ENCODE data around the gene SLC5A6.

The SLC5A6 gene

GRCh38 chr2:27174638-27175037 is 37.4 kb downstream of the SLC5A6 start:
- DNase-seq (ENCODE audit: low read depth): no peak

- no peak for DNase-seq (ENCODE audit: low read depth)
Measured at GRCh38 chr2:27171351-27171848, 40.7 kb downstream of the SLC5A6 start.

DNA sequence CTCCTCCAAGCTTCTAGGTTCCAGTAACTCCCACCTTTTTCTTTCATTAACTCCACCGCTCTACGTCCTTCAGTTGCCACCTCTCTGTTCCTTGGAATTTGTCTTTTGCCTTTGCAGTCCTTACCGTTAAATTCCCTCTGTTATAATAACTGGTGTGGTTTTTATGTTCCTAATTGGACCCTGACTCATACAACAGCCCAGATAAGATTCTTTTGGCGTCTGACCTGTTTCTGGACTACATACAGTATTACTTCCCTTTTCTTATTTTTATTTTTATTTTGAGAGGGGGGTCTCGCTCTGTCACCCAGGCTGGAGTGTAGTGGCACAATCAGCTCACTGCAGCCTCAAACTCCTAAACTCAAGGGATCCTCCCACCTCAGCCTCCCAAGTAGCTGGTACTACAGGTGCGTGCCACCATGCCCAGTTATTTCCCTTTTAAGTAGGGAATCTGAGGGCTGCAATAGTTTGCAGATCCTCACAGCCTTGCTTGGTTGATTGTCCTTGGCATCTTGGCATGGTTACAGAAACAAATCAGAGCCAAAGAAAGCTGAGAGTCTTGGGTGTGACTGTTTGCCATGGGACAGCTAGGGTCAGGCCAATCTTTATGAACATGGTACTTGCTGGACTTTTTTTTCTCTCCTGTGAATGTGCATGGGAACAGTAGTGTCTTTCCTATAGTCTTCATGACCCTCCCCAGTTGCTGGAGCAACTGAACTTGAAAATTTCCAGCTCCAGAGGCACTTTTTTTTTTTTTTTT is 41.3 kb downstream of the SLC5A6 start:
- no peak for DNase-seq (ENCODE audit: low read depth)

DNA sequence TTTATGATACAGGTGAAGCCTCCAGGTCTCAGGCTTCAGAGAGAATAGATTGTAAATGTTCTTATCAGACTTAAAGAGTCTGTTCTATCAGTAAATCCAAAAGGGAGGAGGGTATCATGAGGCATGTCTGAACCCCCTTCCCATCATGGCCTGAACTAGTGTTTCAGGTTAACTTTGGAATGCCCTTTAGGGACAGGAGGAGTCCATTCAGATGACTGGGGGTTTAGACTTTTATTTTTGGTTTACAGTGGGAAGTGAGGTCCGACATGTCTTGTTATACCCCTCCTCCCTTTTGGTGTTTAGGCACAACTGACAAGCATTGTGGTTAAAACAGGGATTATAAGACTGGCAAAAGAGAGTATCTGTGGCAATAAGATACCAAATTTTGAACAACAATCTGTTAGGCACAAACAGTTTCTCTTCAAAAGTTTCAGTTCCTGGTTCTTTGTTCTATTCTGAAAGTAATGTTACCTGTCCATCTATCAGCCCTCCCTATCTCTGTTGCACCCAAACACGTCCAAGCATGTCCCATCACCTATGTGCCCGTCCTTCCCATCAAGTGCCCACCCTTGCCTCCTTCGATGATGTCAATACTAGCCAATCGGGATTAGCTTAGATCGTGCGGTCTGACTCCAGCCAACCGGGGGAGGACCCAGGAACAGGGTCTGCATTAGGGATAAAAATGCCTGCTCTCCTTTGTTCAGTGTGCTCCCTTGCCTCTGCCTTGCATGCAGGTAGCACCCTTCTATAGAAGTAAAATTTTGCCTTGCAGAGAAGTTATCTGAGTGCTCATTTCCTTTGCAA is 46.9 kb downstream of the SLC5A6 start:
- DNase-seq (ENCODE audit: low read depth): no peak

- DNase-seq (ENCODE audit: low read depth): no peak
Measured at GRCh38 chr2:27162151-27163121, 49.6 kb downstream of the SLC5A6 start.

DNA sequence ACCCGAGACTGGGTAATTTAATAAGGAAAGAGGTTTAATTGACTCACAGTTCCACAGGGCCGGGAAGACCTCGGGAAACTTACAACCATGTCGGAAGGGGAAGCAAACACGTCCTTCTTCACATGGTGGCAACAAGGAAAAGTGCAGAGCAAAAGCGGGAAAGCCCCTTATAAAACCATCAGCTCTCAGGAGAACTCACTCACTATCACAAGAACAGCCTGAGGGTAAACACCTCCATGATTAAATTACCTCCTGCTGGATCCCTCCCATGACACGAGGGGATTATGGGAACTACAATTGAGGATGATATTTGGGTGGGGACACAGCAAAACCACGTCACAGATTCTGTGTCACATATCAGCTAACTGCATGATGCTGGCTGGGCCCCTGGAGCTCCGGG is 51.9 kb downstream of the SLC5A6 start:
- DNase-seq (ENCODE audit: low read depth): no peak

DNA sequence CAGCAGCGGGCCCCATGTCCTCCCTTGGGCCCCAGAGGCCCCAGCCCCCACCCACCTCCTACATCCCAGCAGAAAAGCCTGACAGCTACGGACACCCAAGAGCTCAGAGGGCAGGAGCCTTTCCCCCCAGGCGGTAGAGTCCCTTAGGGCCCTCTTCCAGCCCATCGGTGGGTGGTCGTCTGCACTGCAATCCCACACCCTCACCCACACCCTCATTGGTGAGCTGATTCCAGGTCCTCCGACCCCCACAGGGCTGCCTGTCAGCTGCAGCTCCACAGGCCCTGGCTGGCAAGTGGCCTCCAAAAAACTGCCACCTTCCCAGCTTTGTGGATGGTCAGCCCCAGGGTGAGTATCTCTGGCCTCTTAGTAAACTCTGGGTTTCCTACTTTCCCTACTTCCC is 52.8 kb downstream of the SLC5A6 start:
- no peak for DNase-seq (ENCODE audit: low read depth)

DNA sequence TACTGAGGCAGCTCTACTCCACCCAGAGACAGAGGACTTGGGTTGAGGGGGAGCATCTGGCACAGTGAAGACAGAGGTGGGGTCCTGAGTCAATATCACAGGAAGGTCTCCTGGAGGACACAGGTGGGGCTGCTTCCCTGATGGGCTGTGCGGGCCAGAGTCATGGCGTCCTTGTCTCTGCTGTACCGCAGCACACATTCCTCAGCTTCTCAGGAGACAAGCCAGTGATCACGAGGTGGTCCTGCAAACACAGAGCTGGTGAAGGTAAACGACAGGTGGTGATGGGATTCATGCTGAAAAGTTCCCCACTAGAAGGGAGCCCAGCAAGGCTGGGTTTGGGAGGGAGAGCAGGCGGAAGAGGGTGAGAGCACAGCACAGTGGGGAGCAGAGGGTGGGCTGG is 53.6 kb downstream of the SLC5A6 start:
- DNase-seq (ENCODE audit: low read depth): no peak

GRCh38 chr2:27155069-27155520 is 57.0 kb downstream of the SLC5A6 start:
- no peak for DNase-seq (ENCODE audit: low read depth)

GRCh38 chr2:27154488-27154887 is 57.6 kb downstream of the SLC5A6 start:
- no peak for DNase-seq (ENCODE audit: low read depth)

- DNase-seq (ENCODE audit: low read depth): no peak
Measured at GRCh38 chr2:27152796-27153464, 59.1 kb downstream of the SLC5A6 start.

DNA sequence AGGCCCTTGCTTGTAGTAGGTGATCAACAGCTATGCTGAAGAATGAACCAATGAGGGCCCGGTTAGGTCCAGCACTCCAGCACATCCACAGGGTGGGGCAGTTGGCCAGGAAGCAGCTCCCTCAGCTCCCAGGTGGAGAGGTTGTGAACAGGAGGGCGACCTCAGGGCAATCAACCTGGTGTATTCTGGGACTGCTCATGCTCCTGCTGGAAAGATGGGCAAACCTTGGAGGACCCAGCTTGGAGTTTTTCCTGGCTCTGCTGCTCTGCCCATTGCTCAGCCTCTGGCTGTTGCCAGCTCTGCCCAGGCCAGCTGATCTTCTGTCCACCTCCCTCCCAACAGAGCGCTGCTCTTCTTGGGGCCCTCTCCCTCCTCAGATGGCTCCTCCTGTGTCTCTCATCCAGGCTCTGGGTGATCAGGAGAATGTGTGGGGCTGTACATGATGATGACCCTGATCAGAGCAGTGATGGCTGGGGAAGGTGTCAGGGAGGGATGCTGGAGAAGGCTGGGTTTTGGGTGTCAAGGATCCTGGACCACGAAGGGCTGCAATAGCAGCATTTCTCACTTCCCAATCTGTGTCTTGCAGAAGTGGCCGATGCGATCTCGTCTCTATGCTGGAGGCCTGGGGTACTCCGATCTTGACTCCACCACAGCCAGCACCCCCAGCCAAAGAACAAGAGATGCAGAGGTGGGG is 59.8 kb downstream of the SLC5A6 start:
- DNase-seq (ENCODE audit: low read depth): no peak

DNA sequence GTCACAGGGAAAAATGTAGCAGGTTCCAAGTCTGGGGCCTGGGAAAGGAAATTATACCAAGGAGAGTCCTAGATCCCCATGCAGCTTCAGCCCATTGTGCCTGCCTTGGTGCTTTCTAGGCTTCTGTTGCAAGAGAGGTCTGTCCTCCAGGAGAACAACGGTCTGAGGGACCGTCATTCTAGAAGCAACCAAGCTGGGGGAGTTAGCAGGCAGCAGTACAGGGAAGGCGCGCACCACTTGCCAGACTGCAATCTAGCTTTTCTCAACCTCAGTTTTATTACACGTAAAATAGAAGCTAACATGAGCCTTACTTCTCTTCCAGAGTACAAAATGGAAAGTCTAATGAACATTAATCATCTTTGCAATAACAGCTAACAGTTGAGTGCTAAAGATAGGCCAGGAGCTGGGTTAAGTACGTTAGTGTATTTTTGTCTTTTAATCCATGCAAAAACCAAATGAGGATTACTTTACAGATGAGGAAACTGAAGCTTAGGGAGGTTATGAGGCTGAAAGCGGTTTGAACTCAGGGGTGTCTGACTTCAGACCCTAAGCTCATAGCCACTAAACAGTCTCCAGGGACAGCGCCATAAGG is 61.3 kb downstream of the SLC5A6 start:
- no peak for DNase-seq (ENCODE audit: low read depth)

Measured in T follicular helper cell (primary cell).